ENCODE results near the gene FOSL2. TPM values are rescaled to one million over a fixed set of nuclear protein-coding genes. Genes with fewer than 3 reads are reported as not detected.
"Not testable (repeated sequence)": the region's sequence is repeated elsewhere in the genome, so short reads cannot be mapped to it uniquely, and the experiment has no call there.

The FOSL2 gene
- total RNA-seq, 1 experiment from 2014 or later, result 44.8 TPM

DNA sequence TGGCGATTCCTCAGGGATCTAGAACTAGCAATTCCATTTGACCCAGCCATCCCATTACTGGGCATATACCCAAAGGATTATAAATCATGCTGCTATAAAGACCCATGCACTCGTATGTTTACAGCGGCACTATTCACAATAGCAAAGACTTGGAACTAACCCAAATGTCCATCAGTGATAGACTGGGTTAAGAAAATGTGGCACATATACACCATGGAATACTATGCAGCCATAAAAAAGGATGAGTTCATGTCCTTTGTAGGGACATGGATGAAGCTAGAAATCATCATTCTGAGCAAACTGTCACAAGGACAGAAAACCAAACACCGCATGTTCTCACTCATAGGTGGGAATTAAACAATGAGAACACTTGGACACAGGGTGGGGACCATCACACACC is 20.9 kb upstream of the FOSL2 start:
- CTCF ChIA-PET; POLR2A ChIA-PET; RAD21 ChIA-PET (ENCODE audit: low non-redundant PET in 1 of 2, low total read pairs in 2 of 2, uncharacterized antibody in 2 of 2, unreplicated experiment in 2 of 2); H3K27ac ChIP-seq (ENCODE audit: low read depth, low read length); DNase-seq (ENCODE audit: low read depth, low spot score); H3K9me3 ChIP-seq (ENCODE audit: control insufficient read depth in 1 of 2, insufficient read depth in 1 of 2, low read depth in 1 of 2, low read length in 2 of 2); BruUV-seq (replicated peaks); H3K4me2 ChIP-seq (ENCODE audit: low read length); H3K79me2 ChIP-seq (ENCODE audit: insufficient read depth, low read length); H3K9me2 ChIP-seq (ENCODE audit: insufficient read depth); intact Hi-C loops (cut with micrococcal nuclease); H3K27me3 ChIP-seq (ENCODE audit: insufficient read depth, low read length); H4K20me1 ChIP-seq (ENCODE audit: insufficient read depth); H3K36me3 ChIP-seq (ENCODE audit: control insufficient read depth in 1 of 2, insufficient read depth in 2 of 2, low read length in 2 of 2); H2AFZ ChIP-seq (ENCODE audit: low read depth, low read length, poor library complexity, severe bottlenecking); H3K4me1 ChIP-seq (ENCODE audit: control insufficient read depth in 1 of 2, insufficient read depth in 2 of 2, low read length in 2 of 2); H3K4me3 ChIP-seq (replicated peaks in 1 of 2; ENCODE audit: low read depth in 1 of 2, low read length in 2 of 2); ATAC-seq; H3K9ac ChIP-seq (ENCODE audit: low read length): not testable (repeated sequence)

DNA sequence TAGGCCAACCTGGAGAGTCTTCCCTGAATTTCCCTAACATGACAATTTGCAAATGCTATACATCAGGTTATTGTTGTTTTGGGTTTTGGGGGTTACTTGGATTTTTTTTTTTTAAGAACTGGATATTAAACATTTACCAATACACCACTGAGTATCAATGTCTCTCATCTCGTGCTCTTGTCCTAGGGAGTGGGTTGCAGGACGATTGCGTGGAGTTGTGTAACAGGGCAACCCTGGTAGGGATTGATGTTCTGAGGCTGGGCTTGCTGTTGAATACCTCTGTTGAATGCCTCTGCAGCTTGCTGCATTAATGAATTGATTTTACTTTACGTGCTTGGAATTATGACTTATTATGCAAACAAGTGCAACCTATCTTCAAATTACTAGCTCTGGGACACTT is 18.8 kb upstream of the FOSL2 start:
- intact Hi-C loops (cut with micrococcal nuclease), result no loop called here
- no TSS peak for BruUV-seq (replicated peaks)
- Histone ChIP-seq H3K27me3 (ENCODE audit: insufficient read depth, low read length) (no peaks in the 10 kb centered on the region), H3K4me1 (ENCODE audit: control insufficient read depth in 1 of 2, insufficient read depth in 2 of 2, low read length in 2 of 2) (peaks cover 7 to 20% of the 10 kb centered on the region in 2 experiments; a peak in 2 of 4 replicates), H3K4me2 (ENCODE audit: low read length) (no peak overlapping the region), H3K9me3 (ENCODE audit: control insufficient read depth in 1 of 2, insufficient read depth in 1 of 2, low read depth in 1 of 2, low read length in 2 of 2) (no peaks in the 10 kb centered on the region), H3K9me2 (ENCODE audit: insufficient read depth) (no peaks in the 10 kb centered on the region), H3K36me3 (ENCODE audit: control insufficient read depth in 1 of 2, insufficient read depth in 2 of 2, low read length in 2 of 2) (no peaks in the 10 kb centered on the region), H3K4me3 (replicated peaks in 1 of 2; ENCODE audit: low read depth in 1 of 2, low read length in 2 of 2) (no peak overlapping the region), H3K27ac (ENCODE audit: low read depth, low read length) (no peak overlapping the region), H4K20me1 (ENCODE audit: insufficient read depth) (no peaks in the 10 kb centered on the region), H2AFZ (ENCODE audit: low read depth, low read length, poor library complexity, severe bottlenecking) (no peak overlapping the region), H3K9ac (ENCODE audit: low read length) (no peak overlapping the region), H3K79me2 (ENCODE audit: insufficient read depth, low read length) (no peaks in the 10 kb centered on the region)
- POLR2A ChIA-PET, result no interaction called here
- no peak for TF ChIP-seq SRF (IDR thresholded peaks at IDR 0.05; ENCODE audit: low read depth)
- TF ChIP-seq, protein P1, sequence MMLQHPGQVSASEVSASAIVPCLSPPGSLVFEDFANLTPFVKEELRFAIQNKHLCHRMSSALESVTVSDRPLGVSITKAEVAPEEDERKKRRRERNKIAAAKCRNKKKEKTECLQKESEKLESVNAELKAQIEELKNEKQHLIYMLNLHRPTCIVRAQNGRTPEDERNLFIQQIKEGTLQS (IDR thresholded peaks at IDR 0.05), result no peak
- TF ChIP-seq FOSL1 (IDR thresholded peaks at IDR 0.05; ENCODE audit: low read depth), result no peak
- TF ChIP-seq YY1 (IDR thresholded peaks at IDR 0.05; ENCODE audit: extremely low read depth, insufficient replicate concordance, low read depth, low read length), result no peak
- TF ChIP-seq TCF7L2 (IDR thresholded peaks at IDR 0.05; ENCODE audit: borderline replicate concordance, extremely low read depth, insufficient read depth, insufficient read length), result no peak
- TF ChIP-seq EZH2 (IDR thresholded peaks at IDR 0.05), result no peak
- TF ChIP-seq EGR1 (IDR thresholded peaks at IDR 0.05; ENCODE audit: low read depth), result no peak
- TF ChIP-seq, protein P2, sequence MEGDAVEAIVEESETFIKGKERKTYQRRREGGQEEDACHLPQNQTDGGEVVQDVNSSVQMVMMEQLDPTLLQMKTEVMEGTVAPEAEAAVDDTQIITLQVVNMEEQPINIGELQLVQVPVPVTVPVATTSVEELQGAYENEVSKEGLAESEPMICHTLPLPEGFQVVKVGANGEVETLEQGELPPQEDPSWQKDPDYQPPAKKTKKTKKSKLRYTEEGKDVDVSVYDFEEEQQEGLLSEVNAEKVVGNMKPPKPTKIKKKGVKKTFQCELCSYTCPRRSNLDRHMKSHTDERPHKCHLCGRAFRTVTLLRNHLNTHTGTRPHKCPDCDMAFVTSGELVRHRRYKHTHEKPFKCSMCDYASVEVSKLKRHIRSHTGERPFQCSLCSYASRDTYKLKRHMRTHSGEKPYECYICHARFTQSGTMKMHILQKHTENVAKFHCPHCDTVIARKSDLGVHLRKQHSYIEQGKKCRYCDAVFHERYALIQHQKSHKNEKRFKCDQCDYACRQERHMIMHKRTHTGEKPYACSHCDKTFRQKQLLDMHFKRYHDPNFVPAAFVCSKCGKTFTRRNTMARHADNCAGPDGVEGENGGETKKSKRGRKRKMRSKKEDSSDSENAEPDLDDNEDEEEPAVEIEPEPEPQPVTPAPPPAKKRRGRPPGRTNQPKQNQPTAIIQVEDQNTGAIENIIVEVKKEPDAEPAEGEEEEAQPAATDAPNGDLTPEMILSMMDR (IDR thresholded peaks at IDR 0.05 in 2 of 3, conservative IDR thresholded peaks at IDR 0.05 in 1 of 3; ENCODE audit: borderline replicate concordance in 1 of 3, insufficient read depth in 1 of 3, low read depth in 2 of 3, low read length in 2 of 3), result no peak
- TF ChIP-seq EZH2phosphoT487 (IDR thresholded peaks at IDR 0.05; ENCODE audit: borderline replicate concordance), result no peak
- no peak for TF ChIP-seq RAD21 (IDR thresholded peaks at IDR 0.05; ENCODE audit: low read depth)
- TF ChIP-seq, protein P3, sequence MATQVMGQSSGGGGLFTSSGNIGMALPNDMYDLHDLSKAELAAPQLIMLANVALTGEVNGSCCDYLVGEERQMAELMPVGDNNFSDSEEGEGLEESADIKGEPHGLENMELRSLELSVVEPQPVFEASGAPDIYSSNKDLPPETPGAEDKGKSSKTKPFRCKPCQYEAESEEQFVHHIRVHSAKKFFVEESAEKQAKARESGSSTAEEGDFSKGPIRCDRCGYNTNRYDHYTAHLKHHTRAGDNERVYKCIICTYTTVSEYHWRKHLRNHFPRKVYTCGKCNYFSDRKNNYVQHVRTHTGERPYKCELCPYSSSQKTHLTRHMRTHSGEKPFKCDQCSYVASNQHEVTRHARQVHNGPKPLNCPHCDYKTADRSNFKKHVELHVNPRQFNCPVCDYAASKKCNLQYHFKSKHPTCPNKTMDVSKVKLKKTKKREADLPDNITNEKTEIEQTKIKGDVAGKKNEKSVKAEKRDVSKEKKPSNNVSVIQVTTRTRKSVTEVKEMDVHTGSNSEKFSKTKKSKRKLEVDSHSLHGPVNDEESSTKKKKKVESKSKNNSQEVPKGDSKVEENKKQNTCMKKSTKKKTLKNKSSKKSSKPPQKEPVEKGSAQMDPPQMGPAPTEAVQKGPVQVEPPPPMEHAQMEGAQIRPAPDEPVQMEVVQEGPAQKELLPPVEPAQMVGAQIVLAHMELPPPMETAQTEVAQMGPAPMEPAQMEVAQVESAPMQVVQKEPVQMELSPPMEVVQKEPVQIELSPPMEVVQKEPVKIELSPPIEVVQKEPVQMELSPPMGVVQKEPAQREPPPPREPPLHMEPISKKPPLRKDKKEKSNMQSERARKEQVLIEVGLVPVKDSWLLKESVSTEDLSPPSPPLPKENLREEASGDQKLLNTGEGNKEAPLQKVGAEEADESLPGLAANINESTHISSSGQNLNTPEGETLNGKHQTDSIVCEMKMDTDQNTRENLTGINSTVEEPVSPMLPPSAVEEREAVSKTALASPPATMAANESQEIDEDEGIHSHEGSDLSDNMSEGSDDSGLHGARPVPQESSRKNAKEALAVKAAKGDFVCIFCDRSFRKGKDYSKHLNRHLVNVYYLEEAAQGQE (IDR thresholded peaks at IDR 0.05; ENCODE audit: low read depth), result no peak
- no peak for TF ChIP-seq ELF1 (IDR thresholded peaks at IDR 0.05; ENCODE audit: borderline replicate concordance, low read depth)
- TF ChIP-seq POLR2AphosphoS5 (IDR thresholded peaks at IDR 0.05; ENCODE audit: low read depth, low read length), result no peak
- no peak for TF ChIP-seq ZNF274 (IDR thresholded peaks at IDR 0.05; ENCODE audit: low read depth, low read length)
- ATAC-seq (no peak), DNase-seq (ENCODE audit: low read depth, low spot score) (no peak)
- CTCF ChIA-PET, result no interaction called here
- RAD21 ChIA-PET (ENCODE audit: low non-redundant PET in 1 of 2, low total read pairs in 2 of 2, uncharacterized antibody in 2 of 2, unreplicated experiment in 2 of 2), result no interaction called here

Measured in HCT116 (cell line).